NCI-H82 treated with DMSO at 0.1 percent for 48 hours (cell line): Measurements from ENCODE around the gene DPP9.

Experiments used
- DNase-seq: peaks from one replicate; lab custom pipeline; 2025; ENCODE audit not compliant: unreplicated experiment; lab: John Stamatoyannopoulos, UW

The DPP9 gene

DNA sequence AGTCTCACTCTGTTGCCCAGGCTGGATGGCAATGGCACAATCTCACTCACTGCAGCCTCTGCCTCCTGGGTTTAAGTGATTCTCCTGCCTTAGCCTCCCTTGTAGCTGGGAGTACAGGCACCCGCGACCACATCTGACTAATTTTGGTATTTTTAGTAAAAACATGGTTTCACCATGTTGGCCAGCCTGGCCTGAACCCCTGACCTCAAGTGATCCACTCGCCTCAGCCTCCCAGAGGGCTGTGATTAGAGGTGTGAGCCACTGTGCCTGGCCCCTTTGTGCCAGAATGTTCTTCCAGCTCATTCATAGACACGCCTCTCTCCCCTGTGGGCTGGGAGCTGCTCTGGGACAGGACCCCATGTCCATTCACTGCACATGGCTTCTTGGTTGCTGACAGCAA lies 62.6 kb downstream of the DPP9 start:
- no peak for DNase-seq

DNA sequence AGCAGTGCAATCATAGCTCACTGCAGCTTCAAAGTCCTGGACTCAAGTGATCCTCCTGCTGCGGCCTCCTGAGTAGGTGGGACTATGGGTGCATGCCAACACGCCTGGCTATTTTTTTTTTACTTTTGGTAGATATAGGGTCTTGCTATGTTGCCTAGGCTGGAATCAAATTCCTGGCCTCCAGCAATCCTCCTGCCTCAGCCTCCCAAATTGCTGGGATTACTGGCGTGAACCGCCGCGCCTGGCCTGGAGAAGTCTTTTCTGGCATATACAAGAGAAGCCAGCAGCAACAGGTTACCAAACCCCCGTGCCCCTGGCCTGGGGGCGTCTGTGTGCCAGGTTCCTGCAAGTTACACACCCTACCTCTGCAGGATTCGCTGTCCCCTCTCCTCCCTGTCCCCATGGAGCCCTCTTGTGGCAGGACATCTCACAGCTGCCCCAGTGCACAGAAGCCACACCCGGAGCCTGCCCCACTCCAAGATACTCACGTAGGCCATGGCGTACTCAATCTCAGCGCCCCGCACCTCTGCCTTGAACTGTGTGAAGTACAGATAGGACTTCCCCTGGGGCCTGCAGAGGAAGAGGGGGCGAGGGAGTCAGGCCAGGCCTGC lies 63.4 kb downstream of the DPP9 start:
- no peak for DNase-seq

DNA sequence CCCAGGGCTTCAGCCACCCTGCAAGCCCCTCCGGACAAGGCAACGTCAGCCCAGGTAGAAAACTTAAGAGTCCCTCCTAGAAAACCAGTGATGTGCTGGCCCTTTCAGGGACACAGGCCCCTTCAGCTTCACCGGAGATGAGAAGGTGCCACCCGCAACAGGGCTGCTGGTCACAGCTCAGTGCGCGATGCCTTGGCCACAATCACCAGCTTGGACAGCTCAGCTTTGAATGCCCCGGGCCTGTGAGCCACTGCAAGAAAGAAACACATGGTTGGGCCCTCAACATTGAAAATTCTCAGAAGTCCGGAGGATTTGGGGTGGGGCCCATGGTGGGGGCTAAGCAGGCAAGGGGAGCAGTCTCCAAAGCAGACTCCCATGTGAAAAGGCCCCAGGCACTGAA lies 65.8 kb downstream of the DPP9 start:
- DNase-seq = no peak

DNA sequence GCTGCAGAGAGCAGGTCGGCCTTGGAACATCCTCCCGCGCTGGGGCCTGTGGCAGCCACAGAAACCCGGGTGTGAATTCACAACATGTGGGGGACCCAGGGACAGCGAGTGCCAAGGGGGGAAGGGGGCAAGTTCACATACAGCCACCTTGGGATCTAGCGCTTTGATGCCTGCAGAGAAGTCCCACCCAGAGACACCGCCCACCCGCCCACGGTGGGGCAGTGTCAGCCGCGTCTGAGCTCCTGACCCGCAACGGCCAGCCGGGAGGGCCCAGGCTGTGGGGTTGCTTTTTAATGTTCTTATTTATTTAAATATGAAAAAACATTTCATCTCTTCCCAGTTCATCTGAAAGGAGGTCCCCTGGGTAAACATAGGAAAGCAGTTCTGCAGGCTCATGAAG lies 66.4 kb downstream of the DPP9 start:
- DNase-seq = no peak

DNA sequence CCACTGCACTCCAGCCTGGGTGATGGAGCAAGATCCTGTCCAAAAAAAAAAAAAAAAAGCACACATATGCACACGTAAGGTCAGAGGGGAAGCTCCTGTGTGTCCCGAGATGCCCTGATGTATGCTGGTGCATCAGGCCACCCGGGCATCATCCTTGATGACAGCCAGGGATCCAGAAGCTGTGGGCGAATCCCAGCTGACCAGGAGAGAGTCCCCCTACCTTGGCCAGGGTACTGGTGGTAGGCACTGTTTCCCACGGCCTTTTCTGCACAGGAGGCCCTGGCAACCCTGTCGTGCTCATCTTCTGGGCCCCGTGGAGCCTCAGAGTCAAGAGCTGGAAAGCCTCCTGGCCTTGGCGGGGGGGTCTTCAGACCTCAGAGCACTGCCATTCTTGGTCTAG lies 67.5 kb downstream of the DPP9 start:
- no peak for DNase-seq

DNA sequence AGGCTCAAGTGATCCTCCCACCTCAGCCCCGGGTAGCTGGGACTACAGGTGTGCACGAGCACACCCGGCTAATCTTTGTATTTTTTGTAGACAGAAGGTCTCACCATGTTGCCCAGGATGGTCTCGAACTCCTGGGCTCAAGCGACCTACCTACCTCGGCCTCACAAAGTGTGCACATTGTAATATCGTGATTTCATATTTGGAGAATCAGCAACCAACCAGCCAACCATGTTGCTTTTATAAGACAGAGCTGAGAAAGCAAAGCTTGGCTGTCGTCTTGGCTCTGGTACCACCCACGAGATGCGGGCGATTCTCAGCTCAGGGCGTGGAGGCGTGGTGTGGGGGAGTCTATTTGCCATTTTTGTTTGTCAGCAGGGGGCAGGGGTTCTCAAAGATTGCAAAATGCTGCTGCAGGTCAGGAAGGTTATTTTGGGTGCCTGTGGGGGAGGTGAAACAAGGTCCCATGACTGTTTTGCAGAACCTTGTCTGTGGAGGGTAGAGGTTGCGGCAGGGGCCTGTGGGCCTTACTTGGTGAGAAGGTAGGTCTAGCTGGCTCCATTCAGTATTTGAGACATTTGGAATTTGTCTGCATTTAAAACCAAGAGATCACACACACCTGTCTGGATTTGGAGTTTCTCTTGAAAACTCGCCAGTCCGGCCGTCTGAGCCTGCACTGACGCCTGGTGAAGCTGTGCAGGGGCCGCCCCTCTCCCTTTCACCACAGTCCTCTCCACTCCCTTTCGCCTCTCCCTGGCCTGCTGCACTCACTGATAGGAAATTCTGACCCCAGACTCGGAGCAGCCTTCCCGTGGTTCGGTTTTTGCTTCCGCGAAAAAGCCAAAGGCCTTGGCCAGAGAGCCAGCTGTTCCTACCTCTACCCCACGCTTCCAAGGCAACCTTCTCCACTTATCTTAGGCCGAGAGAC lies 68.9 kb downstream of the DPP9 start:
- DNase-seq = no peak

DNA sequence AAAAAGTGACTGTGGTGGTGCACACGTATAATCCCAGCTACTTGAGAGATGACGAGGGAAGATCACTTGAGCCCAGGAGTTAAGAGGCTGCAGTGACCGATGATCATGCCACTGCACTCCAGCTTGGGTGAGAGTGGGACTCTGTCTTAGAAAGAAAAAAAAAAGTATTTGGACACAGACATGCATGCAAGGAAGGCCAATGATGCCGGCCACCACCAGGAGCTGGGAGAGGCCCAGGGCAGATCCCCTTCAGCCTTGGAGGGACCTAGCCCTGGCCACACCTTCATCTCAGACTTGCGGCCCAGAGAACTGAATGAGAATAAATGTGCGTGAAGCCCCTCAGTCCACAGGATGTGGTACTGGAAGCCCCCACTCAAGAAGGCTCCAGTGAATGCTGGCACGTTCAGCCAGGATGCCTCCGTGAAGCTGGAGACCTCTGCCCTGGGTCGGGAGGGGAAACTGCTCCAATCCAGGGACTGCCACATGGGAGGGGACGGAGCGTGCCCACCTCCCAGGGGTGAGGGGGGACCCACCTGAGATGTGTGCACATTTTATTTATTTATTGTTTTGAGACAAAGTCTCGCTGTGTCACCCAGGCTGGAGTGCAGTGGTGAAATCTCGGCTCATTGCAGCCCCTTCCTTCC lies 69.7 kb downstream of the DPP9 start:
- no peak for DNase-seq

DNA sequence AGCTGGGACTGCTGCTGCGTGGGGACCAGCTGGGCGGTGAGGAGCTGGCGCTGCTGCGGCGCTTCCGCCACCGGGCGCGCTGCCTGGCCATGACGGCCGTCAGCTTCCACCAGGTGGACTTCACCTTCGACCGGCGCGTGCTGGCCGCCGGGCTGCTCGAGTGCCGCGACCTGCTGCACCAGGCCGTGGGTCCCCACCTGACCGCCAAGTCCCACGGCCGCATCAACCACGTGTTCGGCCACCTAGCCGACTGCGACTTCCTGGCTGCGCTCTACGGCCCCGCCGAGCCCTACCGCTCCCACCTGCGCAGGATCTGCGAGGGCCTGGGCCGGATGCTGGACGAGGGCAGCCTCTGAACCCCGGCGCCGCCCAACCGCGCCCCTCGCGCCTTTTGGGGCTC lies 71.6 kb downstream of the DPP9 start:
- no peak for DNase-seq

DNA sequence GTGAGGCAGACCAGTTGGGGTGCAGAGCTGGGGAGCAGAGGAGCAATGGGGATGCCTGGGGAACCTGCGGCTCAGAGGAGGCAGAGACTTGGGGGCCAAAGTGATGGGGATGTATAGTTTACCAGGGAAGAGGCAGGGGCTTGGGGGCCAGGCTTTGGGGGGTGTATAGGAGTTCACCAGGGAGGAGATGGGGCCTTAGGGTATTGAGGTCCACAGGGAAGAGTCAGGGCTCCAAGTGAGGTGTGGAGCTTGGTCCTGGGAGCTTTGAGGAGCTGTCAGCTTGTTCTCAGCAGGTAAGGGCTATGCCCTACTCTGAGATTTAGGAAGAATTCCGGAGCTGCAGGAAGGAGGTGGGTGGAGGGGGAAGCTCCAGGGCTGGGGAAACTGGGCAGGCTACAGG lies 73.5 kb downstream of the DPP9 start:
- no peak for DNase-seq

DNA sequence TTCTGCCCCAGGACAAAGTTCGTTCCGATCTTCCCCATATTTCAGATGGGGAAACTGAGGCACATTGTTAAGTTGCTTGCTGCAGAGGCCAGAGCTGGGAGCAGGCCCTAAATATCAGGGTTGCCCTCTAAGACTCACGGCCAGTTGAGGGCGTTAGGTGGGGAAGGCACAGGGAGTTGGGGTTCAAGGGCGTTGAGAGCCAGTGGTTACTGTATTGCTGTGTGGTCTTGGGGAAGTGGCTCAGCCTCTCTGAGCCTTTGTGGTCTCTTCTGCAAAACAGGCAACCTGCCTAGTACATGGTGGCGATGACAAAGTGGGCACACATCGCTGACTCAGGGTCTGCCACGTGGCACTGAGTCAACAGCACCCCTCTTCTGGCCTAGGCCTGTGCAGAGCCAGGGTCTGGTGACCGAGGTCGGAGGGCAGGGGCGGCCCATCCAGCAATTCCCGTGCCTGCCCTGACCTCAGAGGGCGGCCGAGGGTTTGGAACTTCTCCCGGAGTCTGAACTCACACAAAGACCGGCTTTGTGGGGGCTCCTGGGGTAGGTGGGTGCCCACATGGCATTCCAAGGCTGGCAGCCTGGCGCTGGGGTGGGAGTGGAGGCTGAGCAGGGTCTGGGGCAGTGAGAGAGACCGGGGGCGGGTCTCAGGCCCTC lies 74.1 kb downstream of the DPP9 start:
- DNase-seq = no peak

DNA sequence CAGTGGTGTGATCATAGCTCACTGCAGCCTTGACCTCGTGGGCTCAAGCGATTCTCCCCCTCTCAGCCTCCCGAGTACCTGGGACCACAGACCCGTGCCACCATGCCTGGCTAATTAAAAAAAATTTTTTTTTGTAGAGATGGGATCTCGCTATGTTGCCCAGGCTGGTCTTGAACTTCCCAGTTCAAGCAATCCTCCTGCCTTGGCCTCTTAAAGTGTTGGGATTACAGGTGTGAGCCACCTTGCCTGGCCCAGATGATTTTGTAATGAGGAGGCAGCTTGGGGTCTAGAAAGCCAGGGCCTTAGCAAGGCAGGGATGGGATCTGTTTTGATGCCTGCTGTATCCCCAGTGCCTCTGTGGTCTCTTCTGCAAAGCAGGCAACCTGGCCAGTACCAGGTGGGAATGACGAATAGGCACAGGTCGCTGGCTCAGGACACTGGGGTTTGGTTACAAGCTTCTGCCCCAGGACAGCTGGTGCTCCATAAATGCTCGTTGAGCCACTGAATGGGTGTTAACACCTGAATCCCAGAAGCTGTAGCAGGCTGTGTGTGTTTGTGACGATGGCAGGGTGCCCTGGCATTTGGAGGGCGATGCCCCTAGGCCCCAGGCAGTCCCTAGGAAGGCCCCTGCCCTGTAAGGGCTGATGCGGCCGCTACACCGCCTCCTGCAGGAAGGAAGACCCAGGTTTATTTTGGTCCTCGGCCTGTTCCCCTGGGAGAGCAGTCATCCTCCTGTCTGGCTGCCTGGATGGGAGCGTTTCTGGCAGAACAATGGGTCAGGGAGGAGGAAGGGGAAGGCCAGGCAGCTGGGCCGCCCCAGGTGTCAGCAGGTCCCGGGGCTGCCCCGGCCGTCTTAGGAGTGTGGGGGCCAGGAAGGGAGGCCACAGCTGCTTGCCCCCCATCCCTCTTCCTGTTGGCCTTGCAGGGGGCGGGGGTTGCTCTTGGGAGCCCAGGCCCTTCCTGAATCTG lies 75.7 kb downstream of the DPP9 start:
- no peak for DNase-seq

DNA sequence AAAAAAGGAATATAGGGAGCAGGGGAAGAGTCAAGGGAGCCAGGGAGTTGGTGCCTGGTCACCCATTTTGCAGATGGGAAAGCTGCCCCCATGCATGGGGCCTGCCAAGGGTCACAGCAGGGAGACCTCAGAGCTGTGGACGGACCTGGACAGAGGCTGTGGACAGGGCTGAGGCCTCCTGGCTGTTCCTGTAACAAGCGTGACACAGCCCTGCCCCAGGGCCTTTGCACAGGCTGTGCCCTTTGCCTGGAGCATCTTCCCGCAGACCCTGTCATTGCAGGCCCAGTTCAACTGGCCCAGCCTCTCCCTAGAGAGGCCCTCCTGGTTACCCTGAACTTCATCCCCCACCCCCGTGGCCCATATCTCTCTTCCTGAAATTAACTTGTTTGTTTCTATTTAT lies 77.9 kb downstream of the DPP9 start:
- no peak for DNase-seq

DNA sequence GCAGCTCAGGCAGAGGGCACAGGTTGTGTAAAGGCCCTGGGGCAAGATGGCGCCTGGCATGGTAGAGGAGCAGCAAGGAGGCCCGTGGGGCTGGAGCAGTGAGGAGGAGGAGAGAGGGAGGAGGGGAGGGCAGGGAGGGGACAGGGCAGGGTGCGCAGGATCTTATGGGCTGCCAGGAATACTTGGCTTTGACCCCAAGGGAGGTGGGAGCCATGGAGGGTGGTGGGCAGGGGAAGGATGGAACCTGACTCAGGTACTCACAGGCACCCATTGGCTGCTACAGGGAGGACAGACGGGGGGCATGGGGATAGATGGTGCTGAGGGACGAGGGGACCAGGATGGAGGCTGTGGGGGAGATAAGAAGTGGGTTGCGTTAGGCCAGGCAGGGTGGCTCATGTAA lies 81.0 kb downstream of the DPP9 start:
- DNase-seq = no peak

DNA sequence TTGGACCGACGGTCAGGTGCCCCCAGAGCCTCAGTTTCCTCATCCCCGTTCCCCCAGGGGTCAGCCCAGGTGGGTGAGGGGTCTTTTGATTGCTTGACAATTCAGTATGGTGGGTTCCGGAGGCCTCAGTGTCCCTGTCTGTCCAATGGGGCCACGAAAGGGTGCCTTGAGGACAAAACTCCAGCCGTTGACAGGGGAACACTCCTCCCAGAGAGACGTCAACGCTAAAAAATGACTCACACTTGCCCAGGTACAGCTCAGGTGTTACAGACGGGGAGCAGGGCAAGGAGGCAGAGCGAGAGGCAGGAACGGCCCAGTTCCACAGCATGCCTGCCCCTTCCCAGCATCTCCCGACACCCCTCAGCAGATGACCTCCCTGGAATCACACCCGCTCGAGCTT lies 82.5 kb downstream of the DPP9 start:
- DNase-seq = no peak

DNA sequence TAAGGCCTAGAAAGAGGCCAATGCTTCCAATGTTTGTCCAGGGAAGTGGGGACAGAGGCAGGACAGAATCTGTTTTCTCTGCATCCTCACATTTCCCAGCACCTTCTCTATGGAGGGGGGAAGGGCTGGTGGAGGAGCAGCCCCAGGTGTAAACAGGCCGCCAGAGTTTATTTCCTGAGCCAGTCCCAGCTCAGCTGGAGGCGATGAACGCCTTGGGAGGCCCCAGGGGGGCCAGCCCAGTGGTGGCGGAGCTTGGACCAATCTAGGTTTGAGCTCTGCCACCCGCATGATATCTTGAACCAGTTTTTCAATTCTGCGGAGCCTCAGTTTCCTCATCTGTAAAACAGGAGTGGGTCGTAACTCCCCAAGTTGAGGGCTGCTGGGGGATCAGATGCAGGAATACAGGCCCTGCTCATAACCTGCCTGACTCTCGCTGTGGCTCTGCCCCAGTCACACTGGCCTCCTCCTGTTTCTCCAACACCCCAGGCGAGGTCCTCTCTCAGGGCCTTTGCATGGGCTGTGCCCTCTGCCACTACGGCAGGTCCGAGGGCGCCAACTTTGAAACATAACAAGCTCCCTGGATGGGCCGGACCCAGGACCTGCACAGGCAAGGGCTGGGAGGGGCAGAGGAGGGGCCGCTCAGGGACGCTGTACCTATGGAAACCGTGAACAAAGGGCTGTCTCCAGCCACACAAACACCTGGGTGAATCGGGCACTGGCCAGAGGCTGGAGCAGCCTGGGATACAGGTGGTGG lies 83.2 kb downstream of the DPP9 start:
- no peak for DNase-seq

DNA sequence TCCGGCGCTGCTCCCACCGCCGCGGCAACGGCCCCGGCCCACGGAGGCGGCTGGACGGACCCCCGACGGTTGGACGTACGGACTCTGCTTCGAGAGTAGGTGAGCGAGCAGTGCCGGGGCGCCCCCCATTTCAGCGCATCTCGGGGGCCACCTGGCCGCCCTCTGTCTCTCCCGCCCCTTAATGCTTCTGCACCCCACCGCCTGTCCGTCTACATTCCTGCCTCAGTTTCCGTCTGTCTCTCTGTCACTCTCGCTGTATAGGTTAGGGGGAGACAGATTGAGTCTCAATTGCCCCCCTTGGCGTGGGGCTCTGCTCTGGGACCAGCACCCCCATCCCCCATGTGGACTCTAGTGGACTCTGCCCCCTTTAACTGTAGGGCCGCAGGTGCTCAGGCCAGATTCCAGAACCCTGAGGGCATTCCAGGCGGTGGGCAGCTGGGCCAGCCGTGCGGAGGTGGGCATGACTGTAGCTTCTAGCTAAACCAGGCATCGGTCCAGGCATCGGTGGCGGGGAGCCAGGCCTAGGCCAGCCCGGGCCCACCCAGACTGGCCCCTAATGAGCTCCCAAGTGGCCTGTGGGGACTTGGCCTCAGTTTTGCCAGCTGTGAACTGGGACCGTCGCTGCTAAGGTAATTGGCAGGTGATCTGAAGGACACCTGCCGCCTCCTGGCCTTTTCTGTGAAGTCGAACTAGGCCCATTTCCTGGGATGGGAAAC lies 84.0 kb downstream of the DPP9 start:
- no peak for DNase-seq

DNA sequence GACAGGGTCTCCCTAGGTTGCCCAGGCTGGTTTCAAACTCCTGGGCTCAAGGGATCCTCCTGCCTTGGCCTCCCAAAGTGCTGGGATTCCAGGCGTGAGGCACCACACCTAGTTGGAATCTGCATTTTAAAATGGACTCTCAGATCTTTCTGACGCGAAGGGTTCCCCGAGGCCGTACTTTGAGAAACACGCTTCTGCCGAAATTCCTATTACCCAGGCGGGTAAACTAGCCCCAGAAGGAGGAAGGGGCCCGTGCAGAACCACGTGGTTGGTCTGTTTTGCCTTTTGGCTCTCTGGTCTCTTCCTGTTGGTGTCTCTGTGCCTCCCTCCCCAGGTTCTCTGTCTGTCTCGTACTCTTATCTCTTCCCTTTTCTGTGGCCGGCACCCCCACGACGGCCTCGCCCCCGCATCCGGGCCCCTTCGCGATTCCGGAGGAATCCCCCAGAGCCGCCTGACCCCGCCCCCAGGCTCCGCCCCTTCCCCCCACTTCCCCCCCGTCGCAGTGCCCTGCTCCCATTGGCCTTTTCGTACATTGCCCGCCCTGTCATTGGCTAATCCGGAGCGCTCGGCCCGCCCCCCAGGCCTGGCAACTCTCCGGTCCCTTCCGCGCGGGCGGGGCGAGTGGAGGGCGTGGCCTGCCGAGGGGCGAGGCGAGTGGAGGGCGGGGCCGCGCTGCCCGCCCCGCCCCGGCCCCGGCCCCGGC lies 84.7 kb downstream of the DPP9 start, which contains the start of gene TNFAIP8L1:
TSS of gene TNFAIP8L1 (plus strand) at position 689 of the 703 bp plus-strand sequence. CDS start 12,354 bp downstream, outside the sequence.
- DNase-seq = peak; percentile 83

DNA sequence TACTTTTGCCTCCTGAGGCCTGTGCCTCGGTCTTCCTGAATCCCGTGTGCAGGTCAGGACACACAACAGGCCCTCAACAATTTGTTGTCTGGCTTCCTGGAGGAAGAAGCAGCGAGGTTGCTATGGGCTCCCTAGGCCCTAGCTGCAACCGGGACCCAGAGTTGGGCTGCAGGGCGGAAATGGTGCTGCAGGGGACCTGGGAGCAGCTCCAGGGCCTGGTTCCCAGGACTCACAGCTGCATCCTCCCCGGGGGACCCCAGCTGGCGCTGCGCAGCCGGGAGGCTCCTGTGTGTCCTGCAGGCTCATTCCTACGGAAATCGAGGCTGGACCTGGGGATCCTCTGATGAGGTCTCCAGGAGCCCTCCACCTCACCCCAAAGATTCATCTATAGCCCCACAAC lies 85.3 kb downstream of the DPP9 start:
- DNase-seq = no peak
